ENCODE results near the gene SNAPC3.
"Not testable (repeated sequence)": the region's sequence is repeated elsewhere in the genome, so short reads cannot be mapped to it uniquely, and the experiment has no call there.

SNAPC3 gene

DNA sequence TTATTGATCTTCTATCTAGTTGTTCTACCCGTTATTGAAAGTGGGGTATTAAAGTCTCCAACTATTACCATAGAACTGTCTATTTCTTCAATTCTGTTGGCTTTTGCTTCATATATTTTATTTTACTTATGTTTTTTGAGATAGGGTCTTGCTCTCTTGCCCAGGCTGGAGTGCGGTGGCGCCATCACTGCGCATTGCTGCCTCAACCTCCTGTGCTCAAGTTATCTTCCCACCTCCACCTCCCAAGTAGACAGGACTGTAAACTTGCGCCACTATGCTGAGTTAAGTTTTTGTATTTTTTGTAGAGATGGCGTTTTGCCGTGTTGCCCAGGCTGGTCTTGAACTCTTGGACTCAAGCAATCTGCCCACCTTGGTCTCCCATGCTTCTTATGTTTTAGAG, 16.2 kb downstream of the SNAPC3 start:
- CTCF ChIA-PET: no interaction called here
- peaks cover 71% of the 10 kb centered on the region for H3K36me3 Mint-ChIP-seq
- H3K27ac Mint-ChIP-seq: no peak overlapping the region
- H3K27me3 Mint-ChIP-seq: no peaks in the 10 kb centered on the region
- H3K9me3 Mint-ChIP-seq: no peaks in the 10 kb centered on the region
- no peak overlapping the region for H3K4me3 Mint-ChIP-seq
- no peak for DNase-seq
- H3K4me1 Mint-ChIP-seq: peaks cover 3% of the 10 kb centered on the region

DNA sequence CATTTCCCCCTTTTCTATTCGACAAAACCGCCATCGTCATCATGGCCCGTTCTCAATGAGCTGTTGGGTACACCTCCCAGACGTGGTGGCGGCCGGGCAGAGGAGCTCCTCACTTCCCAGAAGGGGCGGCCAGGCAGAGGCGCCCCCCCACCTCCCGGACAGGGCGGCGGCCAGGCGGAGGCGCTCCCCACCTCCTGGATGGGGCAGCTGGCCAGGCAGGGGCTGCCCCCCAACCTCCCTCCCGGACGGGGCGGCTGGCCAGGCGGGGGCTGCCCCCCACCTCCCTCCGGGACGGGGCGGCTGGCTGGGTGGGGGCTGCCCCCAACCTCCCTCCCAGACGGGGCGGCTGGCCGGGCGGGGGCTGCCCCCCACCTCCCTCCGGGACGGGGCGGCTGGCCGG, 19.2 kb downstream of the SNAPC3 start:
- H3K27ac Mint-ChIP-seq, H3K27me3 Mint-ChIP-seq, H3K4me1 Mint-ChIP-seq, H3K9me3 Mint-ChIP-seq, CTCF ChIA-PET, H3K4me3 Mint-ChIP-seq, DNase-seq: not testable (repeated sequence)
- peaks cover 77% of the 10 kb centered on the region for H3K36me3 Mint-ChIP-seq

DNA sequence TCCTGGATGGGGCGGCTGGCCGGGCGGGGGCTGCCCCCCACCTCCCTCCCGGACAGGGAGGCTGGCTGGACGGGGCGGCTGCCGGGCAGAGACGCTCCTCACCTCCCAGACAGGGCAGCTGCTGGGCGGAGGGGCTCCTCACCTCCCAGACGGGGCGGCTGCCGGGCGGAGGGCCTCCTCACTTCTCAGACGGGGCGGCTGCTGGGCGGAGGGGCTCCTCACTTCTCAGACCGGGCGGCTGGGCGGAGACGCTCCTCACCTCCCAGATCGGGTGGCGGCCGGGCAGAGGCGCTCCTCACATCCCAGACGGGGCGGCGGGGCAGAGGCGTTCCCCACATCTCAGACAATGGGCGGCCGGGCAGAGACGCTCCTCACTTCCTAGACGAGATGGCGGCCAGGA, 19.6 kb downstream of the SNAPC3 start:
- peaks cover 81% of the 10 kb centered on the region for H3K36me3 Mint-ChIP-seq
- H3K4me3 Mint-ChIP-seq, H3K27me3 Mint-ChIP-seq, H3K4me1 Mint-ChIP-seq, H3K9me3 Mint-ChIP-seq, H3K27ac Mint-ChIP-seq, DNase-seq, CTCF ChIA-PET: not testable (repeated sequence)

DNA sequence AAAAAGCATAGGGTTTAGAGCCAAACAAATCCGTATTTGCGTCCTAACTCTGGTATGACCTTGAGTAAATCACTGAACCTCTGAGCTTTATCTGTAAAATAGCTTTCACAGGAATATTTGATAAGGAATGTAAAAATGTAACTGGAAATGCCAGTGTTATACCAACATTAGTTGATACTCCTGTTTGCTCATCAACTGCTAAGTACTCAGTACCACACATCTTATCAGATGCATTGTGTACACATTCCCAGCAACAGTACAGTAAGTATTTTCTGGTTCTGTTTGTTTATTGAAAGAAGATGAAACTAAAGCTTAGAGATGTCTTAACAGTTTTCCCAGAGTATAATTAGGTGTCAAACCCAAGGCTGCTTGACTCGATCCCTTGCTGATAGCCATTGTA, 21.5 kb downstream of the SNAPC3 start:
- H3K27ac Mint-ChIP-seq: no peak overlapping the region
- DNase-seq: no peak
- peaks cover 81% of the 10 kb centered on the region for H3K36me3 Mint-ChIP-seq
- H3K27me3 Mint-ChIP-seq: no peaks in the 10 kb centered on the region
- CTCF ChIA-PET: no interaction called here
- H3K4me3 Mint-ChIP-seq: no peak overlapping the region
- H3K4me1 Mint-ChIP-seq: no peaks in the 10 kb centered on the region
- H3K9me3 Mint-ChIP-seq: no peaks in the 10 kb centered on the region

DNA sequence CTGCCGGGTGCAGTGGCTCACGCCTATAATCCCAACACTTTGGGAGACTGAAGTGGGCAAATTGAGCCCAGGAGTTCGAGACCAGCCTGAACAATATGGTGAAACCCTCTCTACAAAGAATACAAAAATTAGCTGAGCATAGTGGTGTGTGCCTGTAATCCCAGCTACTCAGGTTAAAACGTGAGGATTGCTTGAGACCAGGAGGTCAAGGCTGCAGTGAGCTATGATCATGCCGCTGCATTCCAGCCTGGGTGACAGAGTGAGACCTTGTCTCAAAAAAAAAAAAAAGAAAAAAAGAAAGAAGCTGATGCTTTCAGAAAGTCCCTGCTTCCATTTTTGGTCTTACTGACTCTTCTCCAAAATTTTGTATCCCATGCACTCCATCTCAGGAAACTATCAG, 31.3 kb downstream of the SNAPC3 start:
- H3K36me3 Mint-ChIP-seq: peaks cover 58% of the 10 kb centered on the region
- no peak overlapping the region for H3K27ac Mint-ChIP-seq
- H3K9me3 Mint-ChIP-seq: no peaks in the 10 kb centered on the region

DNA sequence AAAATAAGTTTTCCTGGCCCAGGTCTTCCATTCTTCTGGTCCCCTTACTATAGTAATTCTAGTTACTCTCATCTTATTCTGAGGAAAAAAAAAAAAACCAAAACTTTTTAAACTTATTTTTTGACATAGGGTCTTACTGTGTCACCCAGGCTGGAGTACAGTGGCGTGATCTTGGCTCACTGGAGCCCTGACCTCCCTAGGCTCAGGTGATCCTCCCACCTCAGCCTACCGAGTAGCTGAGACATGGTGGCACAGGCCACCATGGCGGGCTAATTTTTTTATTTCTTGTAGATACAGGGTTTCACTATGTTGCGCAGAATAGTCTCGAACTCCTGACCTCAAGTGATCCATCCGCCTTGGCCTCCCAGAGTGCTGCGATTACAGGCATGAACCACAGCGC, 38.4 kb downstream of the SNAPC3 start:
- CTCF ChIA-PET: interaction anchor here (1.6 kb wide), 1 partner anchor 72 kb away, joined by 4 read pairs; no protein-coding TSS in a partner anchor
- Mint-ChIP-seq H3K27me3 (no peaks in the 10 kb centered on the region), H3K27ac (no peak overlapping the region), H3K4me1 (no peaks in the 10 kb centered on the region), H3K4me3 (no peak overlapping the region), H3K36me3 (peaks cover 57% of the 10 kb centered on the region), H3K9me3 (no peaks in the 10 kb centered on the region)
- DNase-seq: no peak

More for the DNA sequence above, 31.3 kb downstream of the SNAPC3 start:
- Mint-ChIP-seq H3K4me1 (no peaks in the 10 kb centered on the region), H3K4me3 (no peak overlapping the region), H3K27me3 (no peaks in the 10 kb centered on the region)
- DNase-seq: no peak
- CTCF ChIA-PET: interaction anchor here (0.6 kb wide), 1 partner anchor 14 kb away, joined by 3 read pairs; no protein-coding TSS in a partner anchor

DNA sequence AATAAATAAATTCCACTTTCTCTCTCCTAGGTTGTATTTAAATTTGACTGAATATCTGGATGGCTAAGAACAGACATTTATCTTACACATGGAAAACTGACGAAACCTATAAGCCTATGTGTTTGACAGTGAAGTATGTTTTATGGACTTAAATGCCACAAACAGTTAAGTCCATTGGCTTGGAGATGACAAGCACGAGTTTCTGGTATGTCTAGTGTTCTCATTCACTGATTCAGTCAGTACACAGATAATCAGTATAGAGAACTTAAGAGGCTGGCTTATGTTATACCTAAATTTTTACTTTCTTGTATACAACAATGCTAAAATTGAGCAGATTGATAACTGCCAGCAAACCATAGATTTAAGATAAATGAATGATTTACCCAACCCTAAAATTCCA, 38.9 kb downstream of the SNAPC3 start:
- Mint-ChIP-seq H3K27me3 (no peaks in the 10 kb centered on the region), H3K27ac (no peak overlapping the region), H3K9me3 (no peaks in the 10 kb centered on the region), H3K4me1 (no peaks in the 10 kb centered on the region), H3K36me3 (peaks cover 57% of the 10 kb centered on the region), H3K4me3 (no peak overlapping the region)
- CTCF ChIA-PET: no interaction called here
- no peak for DNase-seq

DNA sequence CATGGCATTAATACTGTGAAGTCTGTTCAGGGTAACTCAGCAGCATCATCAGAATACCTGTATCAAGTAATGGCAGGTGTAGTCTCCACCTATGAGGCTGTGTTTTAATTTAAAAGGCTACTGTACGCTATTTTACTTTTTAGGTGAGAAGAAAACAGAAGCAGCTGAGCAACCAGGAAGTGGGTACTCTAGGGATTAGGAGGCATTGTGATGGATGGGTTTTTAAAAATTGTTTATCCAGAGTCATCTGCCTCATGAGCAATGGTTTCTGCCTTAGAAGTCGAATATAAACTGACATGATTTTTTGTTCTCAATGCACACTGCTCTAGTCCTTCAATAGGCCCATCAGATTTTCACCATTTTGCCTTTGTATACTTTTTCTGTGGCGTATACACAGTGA, 45.5 kb downstream of the SNAPC3 start:
- no peaks in the 10 kb centered on the region for H3K4me1 Mint-ChIP-seq
- no peak for DNase-seq
- no peak overlapping the region for H3K4me3 Mint-ChIP-seq
- no peaks in the 10 kb centered on the region for H3K27me3 Mint-ChIP-seq
- H3K9me3 Mint-ChIP-seq: no peaks in the 10 kb centered on the region
- CTCF ChIA-PET: interaction anchor here (1.1 kb wide), 1 partner anchor 14 kb away, joined by 3 read pairs; no protein-coding TSS in a partner anchor
- no peak overlapping the region for H3K27ac Mint-ChIP-seq
- peaks cover 56% of the 10 kb centered on the region for H3K36me3 Mint-ChIP-seq

DNA sequence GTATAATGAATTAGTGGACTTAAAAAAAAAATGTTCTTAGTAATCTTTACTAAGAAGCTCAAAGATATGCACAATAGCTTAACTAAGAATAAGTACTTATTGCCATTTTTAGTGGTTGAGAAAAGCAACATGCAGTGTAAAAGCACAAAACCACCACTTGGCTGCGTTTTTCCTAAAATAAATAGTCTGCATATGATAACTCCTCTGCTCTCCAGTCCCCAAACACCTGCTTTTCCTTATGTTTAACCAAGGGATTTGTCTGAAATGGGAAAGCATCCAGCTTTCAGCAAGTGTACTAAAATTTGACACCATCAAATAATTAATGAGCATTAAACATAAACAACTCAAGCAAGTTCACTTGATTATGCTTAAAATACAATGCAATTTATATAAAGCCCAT, 46.7 kb downstream of the SNAPC3 start:
- Mint-ChIP-seq H3K27me3 (no peaks in the 10 kb centered on the region), H3K4me3 (no peak overlapping the region), H3K9me3 (no peaks in the 10 kb centered on the region), H3K27ac (no peak overlapping the region), H3K4me1 (no peaks in the 10 kb centered on the region), H3K36me3 (peaks cover 57% of the 10 kb centered on the region)
- CTCF ChIA-PET: no interaction called here
- DNase-seq: no peak

DNA sequence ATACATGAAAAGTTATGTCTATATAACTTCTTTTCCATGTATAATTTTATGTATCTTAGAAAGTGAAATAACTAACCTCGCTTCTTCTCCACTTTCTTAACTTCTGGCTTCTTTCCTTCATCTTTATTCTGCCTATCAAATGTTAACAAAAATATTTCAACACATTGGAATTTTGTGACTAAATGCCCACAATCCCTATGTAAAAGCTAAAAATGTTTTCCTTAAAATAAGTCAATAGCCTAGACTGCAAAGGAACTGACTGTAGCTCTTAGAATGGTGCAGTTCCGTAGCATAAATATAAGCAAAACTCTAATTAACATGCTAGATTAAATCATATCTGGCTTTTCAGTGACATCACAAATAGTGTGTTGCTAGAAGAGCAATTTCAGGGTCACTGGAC, 47.2 kb downstream of the SNAPC3 start:
- H3K4me3 Mint-ChIP-seq: no peak overlapping the region
- CTCF ChIA-PET: no interaction called here
- no peak overlapping the region for H3K27ac Mint-ChIP-seq
- peaks cover 57% of the 10 kb centered on the region for H3K36me3 Mint-ChIP-seq
- no peak for DNase-seq
- H3K27me3 Mint-ChIP-seq: no peaks in the 10 kb centered on the region
- no peaks in the 10 kb centered on the region for H3K4me1 Mint-ChIP-seq
- no peaks in the 10 kb centered on the region for H3K9me3 Mint-ChIP-seq

DNA sequence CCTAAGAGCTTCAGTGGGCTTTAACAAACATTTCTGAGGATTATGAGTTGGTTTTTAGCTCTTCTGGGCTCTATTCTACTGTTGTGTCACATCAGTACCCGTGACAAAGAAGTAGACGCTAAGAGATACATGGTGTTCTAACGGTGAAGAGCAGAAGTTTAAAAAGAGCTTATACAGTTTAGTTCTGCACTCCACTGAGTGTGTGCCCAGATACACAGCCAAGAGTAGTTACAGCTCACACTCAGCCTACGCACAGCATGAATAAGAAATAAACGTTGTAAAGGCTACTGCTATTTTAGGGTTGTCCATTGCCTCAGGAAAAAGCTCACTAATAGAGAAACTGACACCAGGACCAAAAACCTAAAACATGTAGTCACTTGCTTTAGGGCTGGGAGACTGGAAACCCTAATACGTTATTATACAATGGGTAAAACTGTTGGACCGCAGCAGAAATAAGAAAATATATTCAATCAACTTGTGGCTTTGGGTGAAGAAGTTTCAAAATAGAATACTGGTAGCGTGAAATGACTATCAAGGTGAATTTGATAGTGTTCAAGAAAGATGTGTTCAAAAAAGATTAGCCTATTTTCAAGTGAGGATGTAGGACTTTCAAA, 53.4 kb downstream of the SNAPC3 start:
- peak overlapping the region; percentile 14 for H3K27ac Mint-ChIP-seq
- no peaks in the 10 kb centered on the region for H3K4me1 Mint-ChIP-seq
- no peaks in the 10 kb centered on the region for H3K9me3 Mint-ChIP-seq
- H3K4me3 Mint-ChIP-seq: no peak overlapping the region
- H3K36me3 Mint-ChIP-seq: peaks cover 42% of the 10 kb centered on the region
- no peaks in the 10 kb centered on the region for H3K27me3 Mint-ChIP-seq
- CTCF ChIA-PET: interaction anchor here (1.3 kb wide), 1 partner anchor 57 kb away, joined by 3 read pairs; no protein-coding TSS in a partner anchor
- no peak for DNase-seq

DNA sequence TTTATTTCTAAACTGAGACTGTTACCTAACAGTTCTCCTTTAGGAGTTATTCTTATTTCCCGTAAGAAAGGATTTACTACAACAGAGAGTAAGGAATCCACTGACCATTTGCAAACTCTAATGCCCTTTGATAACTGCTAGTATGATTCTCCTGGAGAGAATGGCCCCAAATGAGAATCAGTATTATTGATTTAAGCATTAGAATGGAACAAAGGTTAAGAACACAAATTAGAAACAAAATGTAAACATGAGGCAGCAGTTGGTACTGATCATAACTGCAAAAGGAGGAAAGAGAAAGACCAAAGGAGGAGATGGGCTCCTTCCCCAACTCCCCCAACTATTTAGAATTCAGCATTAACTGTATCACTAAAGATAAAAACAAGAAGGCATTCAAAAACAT, 57.4 kb downstream of the SNAPC3 start:
- no peak for DNase-seq
- H3K27me3 Mint-ChIP-seq: no peaks in the 10 kb centered on the region
- no peak overlapping the region for H3K27ac Mint-ChIP-seq
- no peaks in the 10 kb centered on the region for H3K9me3 Mint-ChIP-seq
- no peak overlapping the region for H3K4me3 Mint-ChIP-seq
- CTCF ChIA-PET: no interaction called here
- H3K36me3 Mint-ChIP-seq: peaks cover 41% of the 10 kb centered on the region
- H3K4me1 Mint-ChIP-seq: peaks cover 5% of the 10 kb centered on the region

DNA sequence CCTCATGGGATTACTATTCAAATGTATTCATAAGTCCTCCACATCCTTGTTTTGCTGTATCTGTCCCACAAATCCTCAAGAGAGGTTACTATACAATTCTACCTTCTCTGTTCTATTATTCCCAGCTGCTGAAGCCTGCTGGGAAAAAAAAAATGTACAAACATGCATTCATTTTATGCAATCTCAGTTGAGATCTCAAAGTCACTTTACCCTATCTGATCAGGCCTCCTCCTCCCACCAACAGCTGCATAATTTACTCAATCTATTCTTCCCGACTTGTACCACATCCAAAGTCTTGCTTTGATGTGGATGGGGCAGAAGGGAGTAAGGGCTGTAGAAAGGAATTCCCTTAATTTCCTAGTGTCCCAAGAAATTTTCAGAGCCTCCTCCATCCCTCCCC, 59.5 kb downstream of the SNAPC3 start:
- Mint-ChIP-seq H3K27me3 (no peaks in the 10 kb centered on the region), H3K9me3 (no peaks in the 10 kb centered on the region), H3K4me1 (peaks cover 8% of the 10 kb centered on the region), H3K4me3 (no peak overlapping the region), H3K27ac (peak overlapping the region; percentile 8), H3K36me3 (peaks cover 41% of the 10 kb centered on the region)
- DNase-seq: no peak
- CTCF ChIA-PET: interaction anchor here (1.6 kb wide), 1 partner anchor 17 kb away, joined by 3 read pairs; no protein-coding TSS in a partner anchor

DNA sequence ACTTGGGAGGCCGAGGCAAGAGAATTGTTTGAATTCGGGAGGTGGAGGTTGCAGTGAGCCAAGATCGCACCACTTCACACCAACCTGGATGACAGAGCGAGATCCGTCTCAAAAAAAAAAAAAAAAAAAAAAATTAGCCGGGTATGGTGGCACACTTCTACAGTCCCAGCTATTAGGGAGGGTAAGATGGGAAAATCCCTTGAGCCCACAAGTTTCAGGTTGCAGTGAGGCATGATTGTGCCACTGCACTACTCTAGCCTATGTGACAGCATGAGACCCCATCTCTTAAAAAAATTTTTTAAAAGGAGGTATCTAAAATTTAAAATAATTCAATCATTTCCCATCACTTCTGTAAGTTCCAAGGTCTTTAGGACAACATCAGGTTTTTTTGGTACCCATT, 62.1 kb downstream of the SNAPC3 start:
- CTCF ChIA-PET: interaction anchor here (1.2 kb wide), 1 partner anchor 26 kb away, joined by 4 read pairs; the partner anchor contains the start of gene PSIP1
- Mint-ChIP-seq H3K4me1 (peaks cover 8% of the 10 kb centered on the region), H3K27me3 (no peaks in the 10 kb centered on the region), H3K36me3 (peaks cover 44% of the 10 kb centered on the region), H3K9me3 (no peaks in the 10 kb centered on the region), H3K4me3 (no peak overlapping the region), H3K27ac (no peak overlapping the region)
- no peak for DNase-seq

DNA sequence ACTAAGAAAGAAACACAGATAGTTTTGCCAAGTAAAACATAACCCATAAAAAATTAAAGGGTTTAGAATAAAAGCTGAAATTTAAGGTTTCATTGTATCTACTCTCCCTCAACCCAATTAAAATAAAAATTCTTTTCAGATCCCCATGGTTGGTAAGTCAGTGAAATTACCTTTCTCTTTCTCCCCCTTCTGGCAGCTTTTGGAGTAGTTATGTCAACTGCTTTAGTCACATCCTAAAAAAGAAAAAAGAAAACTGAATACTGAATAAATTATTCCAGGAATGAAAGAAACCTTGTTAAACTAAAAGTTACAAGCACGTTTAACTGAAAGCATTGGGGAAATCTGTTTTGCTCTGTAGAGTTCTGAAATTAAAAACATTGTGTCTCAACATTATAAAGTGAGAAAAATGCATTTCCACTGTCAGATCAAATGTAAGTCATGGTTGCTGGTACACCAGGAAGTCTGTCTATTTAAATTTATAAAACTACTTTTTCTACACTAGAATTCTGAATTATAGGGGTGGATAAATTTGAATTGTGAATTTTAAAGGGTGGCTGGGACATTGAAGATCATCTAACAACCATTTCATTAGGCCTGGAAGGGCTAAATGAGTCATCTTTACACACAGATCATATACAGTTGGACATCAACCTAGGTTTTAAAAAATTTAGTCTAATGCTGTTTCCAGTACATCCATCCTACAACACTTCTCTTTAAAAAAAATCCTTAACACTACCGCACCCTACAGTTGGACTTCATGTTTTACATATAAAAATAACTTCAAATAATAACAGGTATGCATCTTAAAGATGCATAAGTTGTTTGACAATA, 63.4 kb downstream of the SNAPC3 start:
- DNase-seq: no peak
- CTCF ChIA-PET: interaction anchor here (0.6 kb wide), 1 partner anchor 282 kb away, joined by 3 read pairs; no protein-coding TSS in a partner anchor
- H3K4me1 Mint-ChIP-seq: peaks cover 8% of the 10 kb centered on the region
- H3K9me3 Mint-ChIP-seq: no peaks in the 10 kb centered on the region
- no peak overlapping the region for H3K4me3 Mint-ChIP-seq
- no peak overlapping the region for H3K27ac Mint-ChIP-seq
- H3K36me3 Mint-ChIP-seq: peaks cover 48% of the 10 kb centered on the region
- H3K27me3 Mint-ChIP-seq: no peaks in the 10 kb centered on the region
